ENCODE data around the gene ZFYVE28. TPM values are rescaled to one million over a fixed set of nuclear protein-coding genes. Genes with fewer than 3 reads are reported as not detected.

The ZFYVE28 gene
- total RNA-seq, 2 experiments from 2014 or later, result 3.8 to 4.6 TPM

- H3K4me3 Mint-ChIP-seq, result no peak overlapping the region
- no peaks in the 10 kb centered on the region for H3K36me3 Mint-ChIP-seq
- no peak overlapping the region for H3K27ac Mint-ChIP-seq
- no peak for DNase-seq
- no peaks in the 10 kb centered on the region for H3K9me3 Mint-ChIP-seq
- no peaks in the 10 kb centered on the region for H3K27me3 Mint-ChIP-seq
- no peaks in the 10 kb centered on the region for H3K4me1 Mint-ChIP-seq
Measured at GRCh38 chr4:2270341-2271165, 147.9 kb downstream of the ZFYVE28 start.

GRCh38 chr4:2269618-2270163, 148.8 kb downstream of the ZFYVE28 start:
- Mint-ChIP-seq H3K27ac (no peak overlapping the region), H3K36me3 (no peaks in the 10 kb centered on the region), H3K9me3 (no peaks in the 10 kb centered on the region), H3K4me1 (no peaks in the 10 kb centered on the region), H3K4me3 (no peak overlapping the region), H3K27me3 (no peaks in the 10 kb centered on the region)
- DNase-seq, result no peak

- Mint-ChIP-seq H3K36me3 (no peaks in the 10 kb centered on the region), H3K4me1 (no peaks in the 10 kb centered on the region), H3K9me3 (no peaks in the 10 kb centered on the region), H3K27ac (no peak overlapping the region), H3K4me3 (no peak overlapping the region), H3K27me3 (no peaks in the 10 kb centered on the region)
- DNase-seq, result no peak
Measured at GRCh38 chr4:2269206-2269531, 149.3 kb downstream of the ZFYVE28 start.

GRCh38 chr4:2268357-2269205, 149.9 kb downstream of the ZFYVE28 start:
- Mint-ChIP-seq H3K9me3 (no peaks in the 10 kb centered on the region), H3K4me1 (no peaks in the 10 kb centered on the region), H3K36me3 (no peaks in the 10 kb centered on the region), H3K27me3 (no peaks in the 10 kb centered on the region), H3K4me3 (no peak overlapping the region), H3K27ac (no peak overlapping the region)
- DNase-seq, result no peak

GRCh38 chr4:2267841-2268240, 150.6 kb downstream of the ZFYVE28 start:
- Mint-ChIP-seq H3K27ac (no peak overlapping the region), H3K4me1 (peaks cover 1% of the 10 kb centered on the region), H3K36me3 (no peaks in the 10 kb centered on the region), H3K9me3 (no peaks in the 10 kb centered on the region), H3K27me3 (no peaks in the 10 kb centered on the region), H3K4me3 (no peak overlapping the region)
- no peak for DNase-seq

- no peaks in the 10 kb centered on the region for H3K36me3 Mint-ChIP-seq
- H3K27ac Mint-ChIP-seq, result no peak overlapping the region
Measured at GRCh38 chr4:2267320-2267811, 151.1 kb downstream of the ZFYVE28 start.

GRCh38 chr4:2266821-2267220, 151.6 kb downstream of the ZFYVE28 start:
- peaks cover 1% of the 10 kb centered on the region for H3K4me1 Mint-ChIP-seq
- H3K9me3 Mint-ChIP-seq, result no peaks in the 10 kb centered on the region
- H3K4me3 Mint-ChIP-seq, result no peak overlapping the region
- H3K27me3 Mint-ChIP-seq, result no peaks in the 10 kb centered on the region
- H3K27ac Mint-ChIP-seq, result no peak overlapping the region
- no peak for DNase-seq
- no peaks in the 10 kb centered on the region for H3K36me3 Mint-ChIP-seq

More at GRCh38 chr4:2267320-2267811, 151.1 kb downstream of the ZFYVE28 start:
- Mint-ChIP-seq H3K4me3 (no peak overlapping the region), H3K27me3 (no peaks in the 10 kb centered on the region), H3K9me3 (no peaks in the 10 kb centered on the region), H3K4me1 (peaks cover 1% of the 10 kb centered on the region)
- DNase-seq, result no peak

GRCh38 chr4:2266181-2266580, 152.3 kb downstream of the ZFYVE28 start:
- no peaks in the 10 kb centered on the region for H3K36me3 Mint-ChIP-seq
- H3K27me3 Mint-ChIP-seq, result no peaks in the 10 kb centered on the region
- H3K9me3 Mint-ChIP-seq, result no peaks in the 10 kb centered on the region
- no peak for DNase-seq
- H3K4me3 Mint-ChIP-seq, result no peak overlapping the region
- H3K27ac Mint-ChIP-seq, result no peak overlapping the region
- H3K4me1 Mint-ChIP-seq, result peaks cover 1% of the 10 kb centered on the region

- no peak overlapping the region for H3K27ac Mint-ChIP-seq
- no peaks in the 10 kb centered on the region for H3K36me3 Mint-ChIP-seq
- H3K27me3 Mint-ChIP-seq, result no peaks in the 10 kb centered on the region
- peaks cover 1% of the 10 kb centered on the region for H3K4me1 Mint-ChIP-seq
- DNase-seq, result no peak
- no peak overlapping the region for H3K4me3 Mint-ChIP-seq
- H3K9me3 Mint-ChIP-seq, result no peaks in the 10 kb centered on the region
Measured at GRCh38 chr4:2265113-2266110, 153.0 kb downstream of the ZFYVE28 start.

GRCh38 chr4:2264481-2265041, 153.9 kb downstream of the ZFYVE28 start:
- Mint-ChIP-seq H3K4me3 (no peak overlapping the region), H3K36me3 (no peaks in the 10 kb centered on the region), H3K27me3 (no peaks in the 10 kb centered on the region), H3K4me1 (peaks cover 1% of the 10 kb centered on the region), H3K27ac (no peak overlapping the region), H3K9me3 (no peaks in the 10 kb centered on the region)
- no peak for DNase-seq

GRCh38 chr4:2263926-2264321, 154.5 kb downstream of the ZFYVE28 start:
- no peak for DNase-seq
- H3K27me3 Mint-ChIP-seq, result no peaks in the 10 kb centered on the region
- H3K36me3 Mint-ChIP-seq, result no peaks in the 10 kb centered on the region
- no peak overlapping the region for H3K4me3 Mint-ChIP-seq
- H3K9me3 Mint-ChIP-seq, result no peaks in the 10 kb centered on the region
- no peak overlapping the region for H3K27ac Mint-ChIP-seq
- H3K4me1 Mint-ChIP-seq, result peaks cover 1% of the 10 kb centered on the region

GRCh38 chr4:2262944-2263250, 155.5 kb downstream of the ZFYVE28 start:
- Mint-ChIP-seq H3K4me3 (peak overlapping the region; percentile 50), H3K27ac (peak overlapping the region; percentile 62), H3K4me1 (peaks cover 1% of the 10 kb centered on the region), H3K27me3 (no peaks in the 10 kb centered on the region), H3K36me3 (no peaks in the 10 kb centered on the region), H3K9me3 (no peaks in the 10 kb centered on the region)
- DNase-seq, result no peak

- H3K4me1 Mint-ChIP-seq, result peaks cover 1% of the 10 kb centered on the region
- H3K27me3 Mint-ChIP-seq, result no peaks in the 10 kb centered on the region
- H3K27ac Mint-ChIP-seq, result peak overlapping the region; percentile 62
- peak overlapping the region; percentile 67 for H3K4me3 Mint-ChIP-seq
- H3K36me3 Mint-ChIP-seq, result no peaks in the 10 kb centered on the region
- H3K9me3 Mint-ChIP-seq, result no peaks in the 10 kb centered on the region
- peak; percentile 99 for DNase-seq
Measured at GRCh38 chr4:2262145-2262943, 156.1 kb downstream of the ZFYVE28 start.

- no peak for DNase-seq
- Mint-ChIP-seq H3K9me3 (no peaks in the 10 kb centered on the region), H3K27me3 (no peaks in the 10 kb centered on the region), H3K27ac (peak within 1 kb of the TSS; percentile 62), H3K36me3 (no peaks in the 10 kb centered on the region), H3K4me1 (peaks cover 1% of the 10 kb centered on the region), H3K4me3 (peak within 1 kb of the TSS; percentile 67)
Measured at GRCh38 chr4:2261853-2262144, 156.6 kb downstream of the ZFYVE28 start, which contains the start of gene MXD4. Gene MXD4, minus strand, starts transcription at chr4:2262109. Its CDS starts 129 bp downstream, at chr4:2261980.

All from activated naive CD8-positive, alpha-beta T cell treated with anti-CD3 and anti-CD28 coated beads for 36 hours (primary cell).